HCT116 (cell line): ENCODE data around the gene PRCP.

ENCODE experiments used
- CEBPB ChIP-seq: IDR thresholded peaks from 2 replicates; pipeline ENCODE4 v1.6.1; 2012; ENCODE audit warnings: low read depth
- EGR1 ChIP-seq: IDR thresholded peaks from 2 replicates; pipeline ENCODE4 v1.6.1; 2012; ENCODE audit warnings: low read depth
- EZH2 ChIP-seq: fragments of 200-600 bp; sonication (generic); IDR thresholded peaks from 2 replicates; pipeline ENCODE4 v1.6.1; 2017; ENCODE audit warnings: antibody characterized with exemption, mixed run types
- EZH2phosphoT487 ChIP-seq: fragments of 200-600 bp; IDR thresholded peaks from 2 replicates; pipeline ENCODE4 v1.6.1; 2018; ENCODE audit warnings: antibody characterized with exemption, borderline replicate concordance
- POLR2A ChIP-seq: IDR thresholded peaks from 2 replicates; pipeline ENCODE4 v1.7.0; 2011; ENCODE audit warnings: borderline replicate concordance; ENCODE audit not compliant: insufficient read depth, insufficient read length; ENCODE audit errors: extremely low read depth
- POLR2AphosphoS5 ChIP-seq: IDR thresholded peaks from 2 replicates; pipeline ENCODE4 v1.6.1; 2011; ENCODE audit warnings: mild to moderate bottlenecking, low read depth, low read length, moderate library complexity
- SP1 ChIP-seq: IDR thresholded peaks from 2 replicates; pipeline ENCODE4 v1.6.1; 2012; ENCODE audit warnings: low read depth
- YY1 ChIP-seq: IDR thresholded peaks from 2 replicates; pipeline ENCODE4 v1.6.1; 2011; ENCODE audit warnings: low read length, low read depth, moderate library complexity, mild to moderate bottlenecking; ENCODE audit not compliant: insufficient replicate concordance; ENCODE audit errors: extremely low read depth
- ZFX ChIP-seq: fragments of 450-650 bp; IDR thresholded peaks from 2 replicates; pipeline ENCODE4 v1.6.1; 2017
- ZNF274 ChIP-seq: fragments of 200-500 bp; sonication (Bioruptor generic); IDR thresholded peaks from 2 replicates; pipeline ENCODE4 v1.6.1; 2014; ENCODE audit warnings: mild to moderate bottlenecking, low read depth, low read length, inconsistent platforms
- TF ChIP-seq, protein P1 (sequence below), 3 experiments: fragments of 200-600 bp in 1 of 3; sonication (generic) in 1 of 3; IDR thresholded peaks in 2 of 3; conservative IDR thresholded peaks in 1 of 3; 2 replicates each; pipeline ENCODE4 v1.5.1; 2012 to 2017; ENCODE audit warnings: low read depth in 2 of 3, low read length in 2 of 3, antibody characterized with exemption in 1 of 3, borderline replicate concordance in 1 of 3, control low read depth in 1 of 3, mild to moderate bottlenecking in 1 of 3, mixed read lengths in 1 of 3, mixed run types in 1 of 3, moderate library complexity in 1 of 3; ENCODE audit not compliant: insufficient read depth in 1 of 3
- TF ChIP-seq, protein P2 (sequence below): IDR thresholded peaks from 2 replicates; pipeline ENCODE4 v1.6.1; 2012
- TF ChIP-seq, protein P3 (sequence below): IDR thresholded peaks from 2 replicates; pipeline ENCODE4 v1.6.1; 2012; ENCODE audit warnings: low read depth
- TF ChIP-seq, protein P4 (sequence below): IDR thresholded peaks from 2 replicates; pipeline ENCODE4 v1.6.1; 2012

DNA sequence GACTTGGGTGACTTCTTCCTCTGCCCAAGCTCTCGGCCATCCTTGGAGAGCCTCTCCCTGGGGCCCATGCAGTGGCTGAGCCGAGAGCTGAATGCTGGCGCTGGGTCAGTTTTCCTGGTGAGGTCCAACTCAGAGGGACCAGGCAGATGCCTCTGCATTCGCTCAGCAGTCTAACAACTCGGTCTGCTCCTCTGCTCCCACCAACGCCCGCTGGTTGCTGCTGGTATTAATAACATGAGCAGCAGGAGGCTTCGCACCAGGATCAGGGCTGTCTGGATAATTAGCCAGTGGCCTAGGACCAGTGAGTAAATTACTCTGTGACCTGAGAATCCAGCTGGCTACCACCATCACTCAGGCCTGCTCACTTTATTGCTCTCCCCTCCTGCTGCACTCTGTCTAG, 88.9 kb downstream of the PRCP start:
- TF ChIP-seq, protein P1, sequence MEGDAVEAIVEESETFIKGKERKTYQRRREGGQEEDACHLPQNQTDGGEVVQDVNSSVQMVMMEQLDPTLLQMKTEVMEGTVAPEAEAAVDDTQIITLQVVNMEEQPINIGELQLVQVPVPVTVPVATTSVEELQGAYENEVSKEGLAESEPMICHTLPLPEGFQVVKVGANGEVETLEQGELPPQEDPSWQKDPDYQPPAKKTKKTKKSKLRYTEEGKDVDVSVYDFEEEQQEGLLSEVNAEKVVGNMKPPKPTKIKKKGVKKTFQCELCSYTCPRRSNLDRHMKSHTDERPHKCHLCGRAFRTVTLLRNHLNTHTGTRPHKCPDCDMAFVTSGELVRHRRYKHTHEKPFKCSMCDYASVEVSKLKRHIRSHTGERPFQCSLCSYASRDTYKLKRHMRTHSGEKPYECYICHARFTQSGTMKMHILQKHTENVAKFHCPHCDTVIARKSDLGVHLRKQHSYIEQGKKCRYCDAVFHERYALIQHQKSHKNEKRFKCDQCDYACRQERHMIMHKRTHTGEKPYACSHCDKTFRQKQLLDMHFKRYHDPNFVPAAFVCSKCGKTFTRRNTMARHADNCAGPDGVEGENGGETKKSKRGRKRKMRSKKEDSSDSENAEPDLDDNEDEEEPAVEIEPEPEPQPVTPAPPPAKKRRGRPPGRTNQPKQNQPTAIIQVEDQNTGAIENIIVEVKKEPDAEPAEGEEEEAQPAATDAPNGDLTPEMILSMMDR (IDR thresholded peaks at IDR 0.05 in 2 of 3, conservative IDR thresholded peaks at IDR 0.05 in 1 of 3; ENCODE audit: borderline replicate concordance in 1 of 3, insufficient read depth in 1 of 3, low read depth in 2 of 3, low read length in 2 of 3): no peak
- TF ChIP-seq POLR2A (no peak), YY1 (no peak), POLR2AphosphoS5 (no peak), EZH2phosphoT487 (no peak), EGR1 (no peak), ZNF274 (no peak), EZH2 (no peak), ZFX (no peak), CEBPB (no peak), SP1 (no peak)
- TF ChIP-seq, protein P2, sequence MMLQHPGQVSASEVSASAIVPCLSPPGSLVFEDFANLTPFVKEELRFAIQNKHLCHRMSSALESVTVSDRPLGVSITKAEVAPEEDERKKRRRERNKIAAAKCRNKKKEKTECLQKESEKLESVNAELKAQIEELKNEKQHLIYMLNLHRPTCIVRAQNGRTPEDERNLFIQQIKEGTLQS: no peak
- TF ChIP-seq, protein P3, sequence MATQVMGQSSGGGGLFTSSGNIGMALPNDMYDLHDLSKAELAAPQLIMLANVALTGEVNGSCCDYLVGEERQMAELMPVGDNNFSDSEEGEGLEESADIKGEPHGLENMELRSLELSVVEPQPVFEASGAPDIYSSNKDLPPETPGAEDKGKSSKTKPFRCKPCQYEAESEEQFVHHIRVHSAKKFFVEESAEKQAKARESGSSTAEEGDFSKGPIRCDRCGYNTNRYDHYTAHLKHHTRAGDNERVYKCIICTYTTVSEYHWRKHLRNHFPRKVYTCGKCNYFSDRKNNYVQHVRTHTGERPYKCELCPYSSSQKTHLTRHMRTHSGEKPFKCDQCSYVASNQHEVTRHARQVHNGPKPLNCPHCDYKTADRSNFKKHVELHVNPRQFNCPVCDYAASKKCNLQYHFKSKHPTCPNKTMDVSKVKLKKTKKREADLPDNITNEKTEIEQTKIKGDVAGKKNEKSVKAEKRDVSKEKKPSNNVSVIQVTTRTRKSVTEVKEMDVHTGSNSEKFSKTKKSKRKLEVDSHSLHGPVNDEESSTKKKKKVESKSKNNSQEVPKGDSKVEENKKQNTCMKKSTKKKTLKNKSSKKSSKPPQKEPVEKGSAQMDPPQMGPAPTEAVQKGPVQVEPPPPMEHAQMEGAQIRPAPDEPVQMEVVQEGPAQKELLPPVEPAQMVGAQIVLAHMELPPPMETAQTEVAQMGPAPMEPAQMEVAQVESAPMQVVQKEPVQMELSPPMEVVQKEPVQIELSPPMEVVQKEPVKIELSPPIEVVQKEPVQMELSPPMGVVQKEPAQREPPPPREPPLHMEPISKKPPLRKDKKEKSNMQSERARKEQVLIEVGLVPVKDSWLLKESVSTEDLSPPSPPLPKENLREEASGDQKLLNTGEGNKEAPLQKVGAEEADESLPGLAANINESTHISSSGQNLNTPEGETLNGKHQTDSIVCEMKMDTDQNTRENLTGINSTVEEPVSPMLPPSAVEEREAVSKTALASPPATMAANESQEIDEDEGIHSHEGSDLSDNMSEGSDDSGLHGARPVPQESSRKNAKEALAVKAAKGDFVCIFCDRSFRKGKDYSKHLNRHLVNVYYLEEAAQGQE: no peak
- TF ChIP-seq, protein P4, sequence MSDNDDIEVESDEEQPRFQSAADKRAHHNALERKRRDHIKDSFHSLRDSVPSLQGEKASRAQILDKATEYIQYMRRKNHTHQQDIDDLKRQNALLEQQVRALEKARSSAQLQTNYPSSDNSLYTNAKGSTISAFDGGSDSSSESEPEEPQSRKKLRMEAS: no peak
